HG03565 (cell line): ENCODE results near the gene COQ3.
A peak's percentile ranks its signal among the peaks of the same experiment; 100 is the strongest.

Experiments
- ATAC-seq: cut with Tn5 transposase; IDR thresholded peaks from one replicate; pipeline ENCODE4 v1.9.1; 2021; ENCODE audit warnings: mild to moderate bottlenecking, moderate library complexity; ENCODE audit not compliant: unreplicated experiment

The COQ3 gene

GRCh38 chr6:99393698-99394531 lies at the start of gene COQ3:
Gene COQ3 (minus strand): TSS chr6:99394195. CDS start chr6:99394179, 16 bp downstream.
- peak; percentile 58 for ATAC-seq

- peak; percentile 85 for ATAC-seq
These were observed 40.9 kb upstream of the COQ3 start for GRCh38 chr6:99434702-99435530.

GRCh38 chr6:99432877-99433276 lies 38.9 kb upstream of the COQ3 start:
- no peak for ATAC-seq

- ATAC-seq: no peak
These were observed 37.9 kb upstream of the COQ3 start for GRCh38 chr6:99431901-99432300.

GRCh38 chr6:99427988-99428387 lies 34.0 kb upstream of the COQ3 start:
- ATAC-seq: no peak

GRCh38 chr6:99426451-99426757 lies 32.4 kb upstream of the COQ3 start:
- no peak for ATAC-seq

- ATAC-seq: peak; percentile 33
These were observed 31.9 kb upstream of the COQ3 start for GRCh38 chr6:99425647-99426450.

GRCh38 chr6:99424761-99425646 lies 31.0 kb upstream of the COQ3 start, which contains the start of gene PNISR:
Gene PNISR (minus strand): TSS chr6:99425308. CDS start chr6:99414659, 10,649 bp downstream.
- peak; percentile 85 for ATAC-seq

GRCh38 chr6:99424022-99424421 lies 30.0 kb upstream of the COQ3 start:
- ATAC-seq: no peak

GRCh38 chr6:99422912-99423311 lies 28.9 kb upstream of the COQ3 start:
- no peak for ATAC-seq

- peak; percentile 84 for ATAC-seq
These were observed 23.1 kb upstream of the COQ3 start for GRCh38 chr6:99416892-99417767.

GRCh38 chr6:99416226-99416625 lies 22.2 kb upstream of the COQ3 start:
- no peak for ATAC-seq

- ATAC-seq: no peak
These were observed 21.5 kb upstream of the COQ3 start for GRCh38 chr6:99415446-99415845.

GRCh38 chr6:99412065-99412464 lies 18.1 kb upstream of the COQ3 start:
- ATAC-seq: no peak

GRCh38 chr6:99409672-99410071 lies 15.7 kb upstream of the COQ3 start:
- no peak for ATAC-seq

- ATAC-seq: no peak
These were observed 13.1 kb upstream of the COQ3 start for GRCh38 chr6:99407076-99407475.

GRCh38 chr6:99402448-99402847 lies 8.5 kb upstream of the COQ3 start:
- ATAC-seq: no peak

GRCh38 chr6:99397287-99397686 lies 3.3 kb upstream of the COQ3 start:
- no peak for ATAC-seq

- peak; percentile 21 for ATAC-seq
These were observed 663 bp downstream of the COQ3 start for GRCh38 chr6:99393366-99393697.
